NCI-H748 (cell line): ENCODE results near the gene KCNK16.

Source experiments
- DNase-seq: peaks from one replicate; lab custom pipeline; 2025; ENCODE audit not compliant: unreplicated experiment; lab: John Stamatoyannopoulos, UW

Gene KCNK16

DNA sequence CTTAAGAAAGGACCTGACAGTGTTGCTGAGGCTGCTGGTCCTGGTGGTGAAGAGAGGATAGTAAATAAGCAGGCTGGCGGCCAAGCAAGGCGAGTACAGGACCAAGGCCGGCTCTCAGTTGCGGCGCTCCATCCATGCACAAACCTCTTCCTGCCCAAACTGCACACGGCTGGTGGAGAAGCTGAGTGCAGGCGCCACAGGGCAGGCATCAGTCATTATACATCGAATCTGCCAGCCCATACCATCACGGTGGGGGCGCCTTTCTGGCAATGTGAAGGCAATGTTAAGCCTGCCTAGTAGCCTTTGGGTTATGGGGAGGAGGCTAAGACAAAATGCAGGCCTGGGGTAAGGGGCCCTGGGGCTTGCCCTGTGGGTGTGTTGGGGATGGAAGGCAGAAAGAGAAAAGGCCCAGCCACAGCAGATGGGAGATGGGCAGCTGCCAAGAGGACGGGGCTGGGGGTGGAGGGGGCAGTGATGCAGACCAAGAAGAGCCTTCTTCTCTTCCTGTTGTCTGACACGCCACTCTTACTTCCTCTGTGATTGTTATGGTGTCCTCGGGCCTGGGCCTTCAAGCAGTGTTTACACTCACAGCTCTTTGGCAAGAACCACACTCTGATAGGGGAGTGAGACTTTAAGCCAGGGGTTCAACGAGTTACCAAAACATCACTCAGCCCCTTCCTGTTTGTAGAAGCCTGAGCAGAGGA lies 20.3 kb upstream of the KCNK16 start:
- DNase-seq: peak; percentile 15

DNA sequence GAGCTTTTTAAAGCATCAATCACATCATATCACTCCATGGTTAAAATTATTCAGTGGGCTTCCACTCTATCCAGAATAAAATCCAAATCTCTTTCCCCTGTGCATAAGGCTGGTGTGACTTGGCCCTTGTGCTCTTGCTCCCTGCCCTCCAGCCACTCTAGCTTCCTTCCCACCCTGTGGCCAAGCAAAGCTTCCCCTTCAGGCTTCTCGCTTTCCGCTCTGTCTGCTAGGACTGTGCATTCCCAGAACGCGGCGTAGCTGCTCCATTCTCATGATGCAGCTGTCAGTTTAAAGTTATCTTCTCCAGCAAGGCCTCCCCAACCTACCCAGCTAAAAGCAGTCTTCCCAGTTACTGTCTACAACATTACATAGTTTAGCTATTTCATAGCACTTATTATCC lies 19.4 kb upstream of the KCNK16 start:
- DNase-seq: no peak

DNA sequence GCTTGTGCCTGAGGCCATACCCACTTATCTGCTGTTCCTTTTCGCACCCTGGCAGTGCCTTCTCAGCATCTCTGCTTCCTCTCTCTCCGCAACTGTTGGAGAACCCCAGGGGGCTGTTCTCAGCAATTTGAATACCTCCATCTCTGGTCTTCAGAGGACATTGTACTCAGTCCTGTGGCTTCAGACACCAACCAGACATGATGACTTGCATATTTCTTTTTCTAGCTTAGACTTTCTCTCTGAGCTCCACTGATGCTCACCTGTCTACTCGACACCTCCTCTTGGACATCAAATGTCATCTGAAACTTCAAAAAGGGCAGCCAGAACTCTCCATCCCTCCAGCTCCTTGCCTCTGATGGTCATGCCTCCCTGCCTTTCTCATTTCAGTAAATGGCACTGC lies 18.9 kb upstream of the KCNK16 start:
- no peak for DNase-seq

DNA sequence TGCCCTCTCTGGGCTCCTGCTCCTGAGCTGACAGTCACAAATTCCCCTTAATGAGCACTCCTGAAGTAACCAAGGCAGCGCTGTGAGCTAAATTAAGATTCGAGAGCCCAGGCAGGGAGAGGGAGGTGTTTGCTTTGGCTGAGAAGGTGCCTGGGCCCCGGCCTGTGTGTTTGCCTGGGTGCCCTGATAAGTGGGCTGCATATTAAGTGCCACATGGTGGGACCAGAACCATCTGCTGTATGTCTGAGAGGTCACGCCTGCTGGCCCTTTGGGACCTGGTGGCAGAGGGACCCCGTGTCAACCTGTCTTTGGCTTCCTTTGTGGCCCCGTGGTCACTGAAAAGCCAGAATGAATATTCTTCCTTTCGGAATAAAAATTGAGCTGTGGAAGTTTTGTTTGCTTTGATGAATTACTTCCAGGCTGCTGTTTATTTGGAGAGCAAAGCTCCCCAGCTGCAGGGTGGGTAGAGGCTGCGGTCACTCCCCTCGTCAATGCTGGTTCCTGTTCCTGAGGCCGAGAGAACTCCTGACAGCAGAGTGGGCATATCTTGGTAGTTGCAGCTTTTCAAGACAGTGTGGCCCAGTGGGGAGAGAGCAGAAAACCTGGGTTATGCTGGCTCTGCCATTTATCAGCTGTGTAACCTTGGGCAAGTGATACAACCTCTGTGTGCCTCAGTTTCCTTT lies 17.5 kb upstream of the KCNK16 start:
- DNase-seq: peak; percentile 91

DNA sequence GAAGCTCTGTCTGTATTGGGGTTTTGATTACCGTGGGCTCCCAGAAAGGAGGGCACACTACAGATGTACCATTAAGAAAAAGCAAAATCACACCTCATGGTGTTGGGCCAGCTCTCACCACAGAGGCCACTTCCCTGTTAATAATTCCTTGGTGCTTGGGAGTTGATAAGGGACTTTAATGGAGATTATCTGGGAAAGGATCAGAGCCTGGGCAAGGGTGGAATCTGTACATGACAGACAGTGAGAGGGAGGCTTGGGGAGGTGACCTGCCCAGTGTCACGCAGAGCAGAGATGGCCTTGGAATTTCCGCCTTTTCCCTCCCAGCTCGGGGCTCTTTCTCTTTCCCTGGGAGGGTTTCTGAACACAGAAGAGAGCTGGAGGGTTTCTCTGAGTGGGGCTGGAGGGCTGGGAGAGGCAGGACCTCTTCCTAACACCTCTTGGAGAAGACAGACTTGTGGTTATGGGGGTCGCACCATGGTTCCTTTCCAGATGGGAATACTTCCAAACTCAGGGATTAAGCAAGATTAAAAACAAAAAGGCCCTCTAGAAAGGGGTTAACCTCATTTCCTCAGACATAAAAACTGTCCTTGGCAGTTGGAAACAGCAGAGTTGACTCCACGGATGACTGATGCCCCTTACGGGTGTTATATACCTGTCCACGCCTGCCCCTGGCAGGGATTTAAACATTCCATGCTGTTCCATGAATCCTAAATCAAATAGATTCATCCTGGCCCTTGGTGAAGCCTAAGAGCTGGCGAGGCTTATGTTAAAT lies 16.8 kb upstream of the KCNK16 start:
- DNase-seq: no peak

DNA sequence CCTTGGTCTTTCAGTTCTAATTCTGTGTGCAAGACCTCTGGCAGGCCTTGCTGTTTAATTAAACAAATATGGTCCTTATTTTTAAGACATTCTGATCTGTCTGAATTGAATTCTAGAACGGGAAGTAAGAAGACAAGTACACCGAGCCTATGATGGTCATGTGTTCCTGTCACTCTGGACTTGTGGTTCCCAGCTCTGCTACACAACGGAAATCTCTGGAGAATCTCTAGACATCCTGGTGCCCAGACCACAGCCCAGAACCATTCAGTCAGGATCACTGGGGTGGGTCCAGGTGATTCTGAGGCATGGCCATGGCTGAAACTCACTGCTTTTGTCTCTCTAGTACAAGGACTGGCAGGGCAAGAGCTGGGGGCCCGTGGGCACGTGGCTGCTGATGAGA lies 15.9 kb upstream of the KCNK16 start:
- DNase-seq: no peak

DNA sequence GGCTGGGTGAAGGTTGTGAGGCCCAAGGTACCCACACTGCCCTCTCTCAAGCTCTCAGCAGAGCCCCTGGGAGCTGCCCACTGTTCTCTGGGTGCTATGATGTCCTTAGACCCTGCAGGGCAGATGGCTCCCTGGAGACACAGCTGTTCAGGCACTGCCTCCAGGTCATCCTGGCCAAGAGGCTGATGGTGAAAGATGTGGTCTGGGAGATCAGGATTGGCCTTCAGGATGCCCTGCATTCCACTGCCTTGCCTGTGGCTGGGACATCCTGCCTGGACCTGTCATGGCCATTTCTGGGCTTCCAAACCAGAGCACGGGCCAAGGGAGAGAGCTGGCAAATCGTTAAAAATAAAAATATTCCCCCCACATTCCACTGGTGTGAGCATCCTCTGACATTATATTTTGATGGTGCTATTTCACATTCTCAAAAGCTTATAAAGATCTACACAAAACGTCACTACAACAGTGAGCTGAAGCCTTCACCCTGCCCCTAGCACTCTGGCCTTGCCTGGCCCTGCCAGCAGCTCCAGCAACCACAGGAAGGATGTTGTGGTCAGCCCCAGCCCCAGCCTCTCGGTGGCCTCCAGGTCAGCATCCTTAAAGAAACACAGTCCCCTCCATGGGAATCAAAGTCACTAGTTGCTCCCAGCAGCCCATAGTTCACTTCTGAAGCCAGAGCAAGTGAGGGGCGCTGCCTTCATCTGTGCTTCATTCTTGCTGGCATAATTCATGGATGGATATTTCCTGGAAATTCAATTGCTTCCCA lies 13.5 kb upstream of the KCNK16 start:
- DNase-seq: no peak

DNA sequence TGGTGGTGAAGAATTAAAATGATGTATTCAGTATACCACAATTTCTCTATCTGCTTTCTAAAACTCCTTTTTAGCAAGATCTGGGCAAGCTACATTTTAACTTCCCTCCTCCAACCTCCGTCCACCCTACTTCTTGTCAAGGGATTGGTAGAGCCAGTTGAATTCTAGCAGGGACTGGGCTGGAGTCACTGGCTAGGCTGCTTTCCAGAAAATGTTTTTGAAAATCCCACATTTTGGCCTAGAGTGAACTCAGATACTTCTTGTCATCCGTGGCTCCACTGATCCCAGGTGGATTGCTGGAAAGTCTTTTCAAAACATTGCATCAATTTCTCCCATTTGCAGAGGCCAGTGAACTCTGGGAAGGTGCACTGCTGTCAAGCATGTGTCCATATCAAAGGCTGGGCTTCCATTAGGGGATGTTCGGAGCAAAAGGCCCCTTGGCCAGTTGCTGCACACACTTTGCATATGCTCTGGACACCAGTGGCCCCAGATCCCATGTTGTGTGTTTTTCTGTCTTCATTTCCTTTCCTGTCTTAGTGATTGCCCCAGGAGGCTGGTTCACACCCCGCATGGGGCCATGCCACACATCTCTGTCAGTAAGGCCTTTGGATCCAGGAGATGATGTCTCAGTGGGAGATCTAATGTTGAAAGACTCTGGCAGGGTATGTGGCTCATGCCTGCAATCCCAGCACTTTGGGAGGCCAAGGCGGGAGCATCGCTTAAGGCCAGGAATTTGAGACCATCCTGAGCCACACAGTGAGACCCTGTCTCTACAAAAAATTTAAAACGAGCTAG lies 11.3 kb upstream of the KCNK16 start:
- no peak for DNase-seq

DNA sequence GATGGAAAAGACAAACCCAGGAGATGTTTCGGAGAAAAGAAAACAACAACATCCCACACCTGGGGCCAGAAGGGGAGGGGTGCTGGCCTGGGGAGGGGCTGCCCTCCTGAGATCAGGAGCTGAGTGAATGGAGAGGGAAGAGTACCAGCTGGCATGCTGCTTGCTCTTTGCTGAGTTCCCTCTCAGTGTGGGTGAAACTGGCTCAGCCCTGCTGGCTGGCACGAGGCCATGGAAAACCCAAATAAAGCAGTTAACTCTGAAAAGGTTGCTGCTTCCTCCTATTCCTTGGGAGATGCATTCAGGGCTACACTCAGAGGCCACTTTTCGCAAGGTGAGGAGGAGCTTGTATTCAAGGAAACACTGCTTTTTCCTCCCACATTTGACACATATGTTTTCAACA lies 8.0 kb upstream of the KCNK16 start:
- DNase-seq: peak; percentile 30

DNA sequence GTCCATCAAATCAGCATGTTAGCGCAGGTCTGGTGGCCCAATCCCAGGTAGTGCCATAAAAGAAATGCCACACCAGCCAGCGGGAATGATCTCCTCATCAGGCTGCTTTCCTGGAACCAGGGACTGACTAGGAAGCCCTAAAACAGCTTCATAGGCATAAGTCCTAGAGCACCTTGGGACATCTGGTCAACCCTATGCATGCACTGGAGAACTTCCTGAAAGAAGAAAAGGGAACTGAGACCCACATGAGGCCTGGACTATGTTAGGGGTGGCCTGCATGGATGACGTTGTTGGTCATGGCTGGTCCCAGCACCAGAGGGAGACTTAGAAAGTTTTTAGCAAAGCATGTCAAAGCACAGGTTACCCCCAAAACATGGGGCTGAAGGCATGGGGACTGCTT lies 7.6 kb upstream of the KCNK16 start:
- peak; percentile 54 for DNase-seq

DNA sequence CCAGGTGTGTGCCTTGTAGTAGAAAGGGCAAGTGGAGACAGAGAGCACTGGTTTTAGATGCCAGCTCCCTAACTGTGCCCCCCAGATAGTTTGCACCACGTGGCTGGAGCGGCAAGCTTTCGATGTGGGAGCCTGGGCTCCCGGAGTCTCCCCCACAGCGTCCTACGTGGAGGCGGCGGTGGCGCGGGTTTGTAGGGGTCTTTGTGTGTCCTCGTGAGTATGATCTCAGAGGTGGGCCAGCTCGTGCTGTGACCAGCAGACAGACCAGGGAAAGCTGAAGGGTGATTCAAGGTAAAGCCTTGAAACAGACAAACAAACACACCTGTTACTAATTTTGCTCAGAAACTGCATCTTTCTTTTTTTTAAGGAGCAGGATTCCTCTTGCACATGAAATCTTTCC lies 5.6 kb upstream of the KCNK16 start:
- no peak for DNase-seq

DNA sequence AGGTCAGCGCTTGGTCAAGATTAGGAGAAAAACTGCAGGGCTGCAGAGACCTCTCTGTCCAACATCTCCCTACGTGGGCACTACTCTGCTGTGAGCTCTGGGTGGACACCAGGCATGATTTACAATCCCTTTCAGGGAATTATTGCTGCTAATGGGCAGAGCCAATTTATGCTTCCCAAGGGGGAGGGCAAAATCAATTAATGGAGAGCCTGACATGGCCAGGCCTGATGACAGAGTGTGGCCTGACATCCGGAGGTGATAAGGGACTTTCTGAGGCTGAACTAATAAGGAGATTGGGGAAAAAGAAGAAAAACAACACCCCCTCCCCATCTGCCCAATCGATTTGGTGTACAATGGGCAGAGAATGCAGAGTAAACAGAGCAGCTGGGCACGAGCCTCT lies 5.0 kb upstream of the KCNK16 start:
- peak; percentile 43 for DNase-seq

DNA sequence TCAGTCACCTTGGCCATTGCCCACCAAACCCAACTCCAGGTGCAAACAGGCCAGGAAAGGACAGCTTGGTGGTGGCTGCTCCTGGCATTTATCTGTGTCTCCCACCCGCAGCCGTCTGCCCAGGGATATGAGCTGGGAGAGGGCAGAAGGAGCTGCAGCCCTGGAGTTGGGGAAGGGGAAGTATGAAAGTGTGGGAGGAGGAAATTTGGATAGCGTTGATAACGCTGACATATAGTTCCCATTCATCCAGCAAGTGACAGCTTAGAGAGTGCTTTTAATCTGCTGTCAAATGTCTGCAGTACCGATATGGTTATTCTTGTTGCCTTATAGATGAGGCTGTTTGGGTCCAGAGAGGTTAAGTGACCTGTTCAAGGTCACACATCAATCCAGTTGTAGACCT lies 741 bp downstream of the KCNK16 start:
- no peak for DNase-seq

DNA sequence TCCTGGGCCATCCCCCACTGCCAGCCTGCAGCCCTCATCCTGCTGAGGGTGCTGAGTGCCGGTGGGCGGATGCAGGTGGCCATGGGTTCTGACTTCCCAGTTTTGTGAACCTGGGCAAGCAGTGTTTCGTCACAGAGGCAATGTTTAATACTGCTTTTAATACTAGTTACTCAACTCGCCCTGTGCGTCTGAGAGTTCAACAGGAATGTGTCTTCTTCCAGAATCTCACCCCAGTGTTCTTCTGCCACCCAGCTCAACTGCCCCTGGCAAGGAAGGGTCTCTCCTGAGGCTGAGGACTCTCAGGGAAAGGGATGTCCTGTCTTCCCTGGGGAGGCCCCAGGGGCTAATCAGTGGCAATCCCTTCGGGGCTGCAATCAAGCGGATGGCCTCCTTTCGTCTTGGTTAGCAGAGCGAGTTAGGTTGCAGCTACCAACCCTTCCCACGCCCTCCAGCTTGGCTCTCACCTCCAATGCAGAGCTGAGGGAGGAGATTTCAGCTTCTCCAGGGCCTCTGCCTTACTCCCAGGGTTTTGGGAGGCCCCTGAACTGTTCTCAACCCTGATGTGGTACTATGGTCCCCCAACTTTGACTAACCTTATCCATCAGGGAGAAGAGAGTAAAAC lies 2.0 kb downstream of the KCNK16 start:
- no peak for DNase-seq

DNA sequence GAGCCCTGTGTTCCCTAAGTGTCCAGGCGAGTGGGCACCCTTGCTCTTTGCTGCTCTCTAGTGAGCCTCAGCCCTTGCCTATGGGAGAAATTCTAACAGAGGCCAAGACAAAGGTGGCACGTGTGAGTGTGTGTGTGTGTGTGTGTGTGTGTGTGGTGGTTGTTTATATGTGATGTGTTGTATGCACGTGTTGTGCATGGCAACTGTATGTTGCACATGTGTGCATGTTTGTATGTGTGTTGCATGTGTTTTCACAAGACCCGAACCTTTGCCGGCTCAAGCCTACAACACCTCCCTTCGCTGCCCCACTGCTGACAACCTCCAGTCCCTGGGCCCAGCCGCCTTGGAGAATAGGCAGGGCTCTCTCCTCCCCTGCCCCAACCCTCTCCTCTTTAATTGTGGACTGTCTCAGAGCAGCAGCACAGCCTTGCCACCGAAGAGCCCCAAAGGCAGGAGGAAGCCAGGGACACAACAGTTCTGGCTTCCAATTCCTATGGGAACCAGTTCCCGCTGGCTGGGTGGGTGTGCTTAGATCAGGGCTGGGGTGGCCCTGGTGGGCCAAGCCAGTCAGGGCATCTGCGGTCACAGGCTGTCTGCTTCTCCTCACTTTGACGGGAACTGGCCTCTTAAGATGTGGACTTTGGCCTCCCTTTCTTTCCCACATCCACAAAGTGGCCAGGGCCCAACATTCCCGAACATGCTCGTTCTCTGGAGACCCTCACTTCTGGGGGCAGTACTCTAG lies 2.7 kb downstream of the KCNK16 start:
- DNase-seq: no peak

DNA sequence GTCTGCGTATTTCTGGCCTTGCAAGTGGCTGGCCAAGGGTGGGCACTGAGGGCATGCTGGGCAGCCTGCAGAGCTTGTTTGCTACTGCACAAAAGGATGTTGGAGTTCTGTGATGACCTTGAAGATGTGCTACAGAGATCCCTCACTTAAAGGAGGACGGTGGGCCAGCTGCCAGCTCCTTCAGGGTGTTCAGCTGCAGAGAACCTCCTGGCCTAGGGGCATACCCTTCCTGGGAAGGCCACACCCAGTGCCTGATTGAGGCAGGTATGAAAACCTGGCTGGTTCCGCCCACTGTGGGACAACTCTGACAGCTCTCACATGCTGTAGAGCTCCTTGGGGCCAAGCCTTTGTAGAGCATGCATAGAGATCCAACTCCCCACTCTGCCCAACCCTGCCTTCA lies 5.2 kb downstream of the KCNK16 start:
- DNase-seq: no peak

DNA sequence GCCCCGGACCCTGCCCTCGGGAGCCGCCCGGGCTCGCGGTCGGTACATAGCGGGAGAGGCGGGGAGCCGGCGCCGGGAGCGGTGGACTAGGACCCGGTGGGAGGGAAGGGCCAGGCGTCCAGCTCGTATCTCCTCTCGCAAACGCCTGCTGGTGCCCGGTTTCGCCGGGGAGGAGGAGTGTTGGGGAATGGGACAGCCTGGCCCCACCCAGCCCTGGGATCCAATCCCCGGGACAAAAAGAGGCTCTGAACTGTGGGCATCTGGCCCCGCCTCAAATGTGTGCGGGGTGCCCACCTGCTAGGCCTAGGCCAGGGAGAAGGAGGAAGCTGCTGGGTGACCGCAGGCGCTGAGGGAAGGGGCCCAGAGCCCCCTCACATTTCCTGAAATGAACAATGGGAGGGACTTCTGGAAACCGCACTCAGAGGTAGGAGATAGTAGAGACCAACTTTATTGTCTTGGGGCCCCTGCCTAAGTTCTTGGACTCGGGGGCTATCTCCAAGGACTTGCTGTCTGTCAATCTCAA lies 8.2 kb downstream of the KCNK16 start, which contains the start of gene KCNK17:
TSS of gene KCNK17 (minus strand) at position 147 of the 523 bp plus-strand sequence. CDS start at position 48, 99 bp downstream.
- no peak for DNase-seq

DNA sequence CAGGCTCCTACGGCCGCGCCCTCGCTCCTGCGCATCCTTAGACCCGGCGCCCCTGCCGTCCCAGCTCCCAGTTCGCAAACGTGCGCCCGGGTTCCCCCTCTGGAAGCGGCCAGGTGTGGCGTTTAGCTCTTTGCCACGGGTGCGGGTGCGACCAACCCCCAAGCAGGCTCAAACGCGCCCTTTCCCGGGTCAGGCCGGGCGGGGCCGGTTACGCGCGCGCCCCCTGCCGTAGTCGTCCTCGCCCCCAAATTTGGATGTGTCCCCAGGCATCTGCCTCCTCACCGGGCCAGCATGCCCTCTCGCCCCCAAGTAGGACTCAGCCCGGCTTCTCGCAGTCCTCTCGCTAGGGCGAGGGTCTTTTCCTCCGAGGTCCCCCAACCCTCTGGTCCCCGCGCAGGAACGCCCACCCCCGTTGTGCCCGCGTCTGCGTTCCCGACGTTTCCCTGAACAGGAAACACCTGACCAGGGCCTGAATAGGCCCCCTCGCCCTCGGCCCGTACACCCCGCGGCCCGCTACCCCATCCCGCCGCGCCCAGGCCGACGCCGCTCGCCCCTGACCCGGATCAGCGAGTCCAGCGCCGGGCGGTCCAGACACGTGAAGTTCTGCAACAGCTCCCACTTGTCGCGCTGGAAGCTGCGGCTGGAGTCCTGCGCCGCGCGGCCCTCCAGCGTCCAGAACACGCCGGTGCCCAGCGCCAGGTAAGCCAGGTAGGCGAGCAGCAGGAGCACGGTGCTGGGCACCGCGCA lies 8.8 kb downstream of the KCNK16 start:
- DNase-seq: peak; percentile 56
